Measurements from ENCODE around the gene RPL32. TPM values are rescaled to one million over a fixed set of nuclear protein-coding genes. Genes with fewer than 3 reads are reported as not detected.

RPL32 gene
- total RNA-seq, 1 donor from 2014 or later = 1,964 TPM

GRCh38 chr3:12878141-12878574 lies 36.8 kb upstream of the RPL32 start:
- Mint-ChIP-seq H3K27ac (no peak overlapping the region), H3K9me3 (no peaks in the 10 kb centered on the region), H3K36me3 (no peaks in the 10 kb centered on the region), H3K4me3 (peak overlapping the region; percentile 1), H3K4me1 (ENCODE audit: unreplicated experiment) (peaks cover 11% of the 10 kb centered on the region), H3K27me3 (peaks cover 7% of the 10 kb centered on the region)
- DNase-seq (ENCODE audit: extremely low spot score, unreplicated experiment) = no peak
- TF ChIP-seq CTCF (conservative IDR thresholded peaks at IDR 0.05) = no peak

- peak overlapping the region; percentile 41 for H3K4me3 Mint-ChIP-seq
- H3K36me3 Mint-ChIP-seq = no peaks in the 10 kb centered on the region
- no peaks in the 10 kb centered on the region for H3K9me3 Mint-ChIP-seq
- peaks cover 11% of the 10 kb centered on the region for H3K27me3 Mint-ChIP-seq
- H3K4me1 Mint-ChIP-seq (ENCODE audit: unreplicated experiment) = peaks cover 11% of the 10 kb centered on the region
- TF ChIP-seq CTCF (conservative IDR thresholded peaks at IDR 0.05) = no peak
- no peak for DNase-seq (ENCODE audit: extremely low spot score, unreplicated experiment)
- H3K27ac Mint-ChIP-seq = no peak overlapping the region
Measured at GRCh38 chr3:12877040-12877439, 35.7 kb upstream of the RPL32 start.

- no peak for DNase-seq (ENCODE audit: extremely low spot score, unreplicated experiment)
- H3K27ac Mint-ChIP-seq = no peak overlapping the region
- H3K4me3 Mint-ChIP-seq = peak overlapping the region; percentile 66
- H3K4me1 Mint-ChIP-seq (ENCODE audit: unreplicated experiment) = peaks cover 11% of the 10 kb centered on the region
- H3K27me3 Mint-ChIP-seq = peaks cover 19% of the 10 kb centered on the region
- no peaks in the 10 kb centered on the region for H3K9me3 Mint-ChIP-seq
- no peaks in the 10 kb centered on the region for H3K36me3 Mint-ChIP-seq
- peak; percentile 63 for TF ChIP-seq CTCF (conservative IDR thresholded peaks at IDR 0.05)
Measured at GRCh38 chr3:12875857-12876836, 34.8 kb upstream of the RPL32 start.

GRCh38 chr3:12871404-12871983 lies 30.1 kb upstream of the RPL32 start:
- no peak overlapping the region for H3K4me3 Mint-ChIP-seq
- no peak for TF ChIP-seq CTCF (conservative IDR thresholded peaks at IDR 0.05)
- no peaks in the 10 kb centered on the region for H3K36me3 Mint-ChIP-seq
- peaks cover 9% of the 10 kb centered on the region for H3K4me1 Mint-ChIP-seq (ENCODE audit: unreplicated experiment)
- H3K27ac Mint-ChIP-seq = no peak overlapping the region
- no peak for DNase-seq (ENCODE audit: extremely low spot score, unreplicated experiment)
- H3K9me3 Mint-ChIP-seq = no peaks in the 10 kb centered on the region
- H3K27me3 Mint-ChIP-seq = peaks cover 23% of the 10 kb centered on the region

GRCh38 chr3:12870942-12871341 lies 29.6 kb upstream of the RPL32 start:
- H3K4me3 Mint-ChIP-seq = peak overlapping the region; percentile 21
- peaks cover 9% of the 10 kb centered on the region for H3K4me1 Mint-ChIP-seq (ENCODE audit: unreplicated experiment)
- peaks cover 23% of the 10 kb centered on the region for H3K27me3 Mint-ChIP-seq
- H3K36me3 Mint-ChIP-seq = no peaks in the 10 kb centered on the region
- no peaks in the 10 kb centered on the region for H3K9me3 Mint-ChIP-seq
- no peak for DNase-seq (ENCODE audit: extremely low spot score, unreplicated experiment)
- TF ChIP-seq CTCF (conservative IDR thresholded peaks at IDR 0.05) = no peak
- no peak overlapping the region for H3K27ac Mint-ChIP-seq
